Measurements from ENCODE around the gene FBXL7.

- TF ChIP-seq, protein P1, sequence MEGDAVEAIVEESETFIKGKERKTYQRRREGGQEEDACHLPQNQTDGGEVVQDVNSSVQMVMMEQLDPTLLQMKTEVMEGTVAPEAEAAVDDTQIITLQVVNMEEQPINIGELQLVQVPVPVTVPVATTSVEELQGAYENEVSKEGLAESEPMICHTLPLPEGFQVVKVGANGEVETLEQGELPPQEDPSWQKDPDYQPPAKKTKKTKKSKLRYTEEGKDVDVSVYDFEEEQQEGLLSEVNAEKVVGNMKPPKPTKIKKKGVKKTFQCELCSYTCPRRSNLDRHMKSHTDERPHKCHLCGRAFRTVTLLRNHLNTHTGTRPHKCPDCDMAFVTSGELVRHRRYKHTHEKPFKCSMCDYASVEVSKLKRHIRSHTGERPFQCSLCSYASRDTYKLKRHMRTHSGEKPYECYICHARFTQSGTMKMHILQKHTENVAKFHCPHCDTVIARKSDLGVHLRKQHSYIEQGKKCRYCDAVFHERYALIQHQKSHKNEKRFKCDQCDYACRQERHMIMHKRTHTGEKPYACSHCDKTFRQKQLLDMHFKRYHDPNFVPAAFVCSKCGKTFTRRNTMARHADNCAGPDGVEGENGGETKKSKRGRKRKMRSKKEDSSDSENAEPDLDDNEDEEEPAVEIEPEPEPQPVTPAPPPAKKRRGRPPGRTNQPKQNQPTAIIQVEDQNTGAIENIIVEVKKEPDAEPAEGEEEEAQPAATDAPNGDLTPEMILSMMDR (IDR thresholded peaks at IDR 0.05; ENCODE audit: low read depth, low read length) = no peak
- TF ChIP-seq POLR2A (IDR thresholded peaks at IDR 0.05; ENCODE audit: extremely low read depth, insufficient read length) (no peak), MYC (IDR thresholded peaks at IDR 0.05; ENCODE audit: low read depth, low read length) (no peak)
- TF ChIP-seq, protein P2, sequence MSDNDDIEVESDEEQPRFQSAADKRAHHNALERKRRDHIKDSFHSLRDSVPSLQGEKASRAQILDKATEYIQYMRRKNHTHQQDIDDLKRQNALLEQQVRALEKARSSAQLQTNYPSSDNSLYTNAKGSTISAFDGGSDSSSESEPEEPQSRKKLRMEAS (IDR thresholded peaks at IDR 0.05; ENCODE audit: low read depth, low read length) = no peak
Observed at GRCh38 chr5:15525703-15526275, 25.8 kb downstream of the FBXL7 start.

Measured in NB4 (cell line).